ENCODE results near the gene RAB5IF. TPM values are rescaled to one million over a fixed set of nuclear protein-coding genes. Genes with fewer than 3 reads are reported as not detected.
"Not testable (repeated sequence)": the region's sequence is repeated elsewhere in the genome, so short reads cannot be mapped to it uniquely, and the experiment has no call there.

The RAB5IF gene
- total RNA-seq, 1 experiment from 2014 or later = 112 TPM

GRCh38 chr20:36632147-36632486 lies 26.5 kb downstream of the RAB5IF start:
- no peak for DNase-seq (ENCODE audit: unreplicated experiment)
- no peaks in the 10 kb centered on the region for H3K4me1 Mint-ChIP-seq (ENCODE audit: insufficient read depth, unreplicated experiment)
- no peaks in the 10 kb centered on the region for H3K36me3 Mint-ChIP-seq (ENCODE audit: insufficient read depth, unreplicated experiment)
- CTCF ChIA-PET = interaction anchor here (0.8 kb wide), 1 partner anchor 124 kb away, joined by 3 read pairs; no protein-coding TSS in a partner anchor
- TF ChIP-seq CTCF (IDR thresholded peaks at IDR 0.05; ENCODE audit: unreplicated experiment) = no peak
- POLR2A ChIA-PET = no interaction called here
- BruUV-seq (replicated peaks) = no TSS peak
- no peaks in the 10 kb centered on the region for H3K9me3 Mint-ChIP-seq (ENCODE audit: unreplicated experiment)
- no peak overlapping the region for H3K27ac Mint-ChIP-seq (ENCODE audit: low read depth, unreplicated experiment)
- intact Hi-C loops (cut with micrococcal nuclease) = no loop called here
- no peak overlapping the region for H3K4me3 Mint-ChIP-seq (ENCODE audit: unreplicated experiment)
- no peaks in the 10 kb centered on the region for H3K27me3 Mint-ChIP-seq (ENCODE audit: insufficient read depth, unreplicated experiment)

GRCh38 chr20:36632487-36633284 lies 27.1 kb downstream of the RAB5IF start:
- intact Hi-C loops (cut with micrococcal nuclease) = no loop called here
- H3K4me1 Mint-ChIP-seq (ENCODE audit: insufficient read depth, unreplicated experiment) = no peaks in the 10 kb centered on the region
- H3K4me3 Mint-ChIP-seq (ENCODE audit: unreplicated experiment) = no peak overlapping the region
- no peak for DNase-seq (ENCODE audit: unreplicated experiment)
- H3K9me3 Mint-ChIP-seq (ENCODE audit: unreplicated experiment) = no peaks in the 10 kb centered on the region
- BruUV-seq (replicated peaks) = no TSS peak
- no peaks in the 10 kb centered on the region for H3K36me3 Mint-ChIP-seq (ENCODE audit: insufficient read depth, unreplicated experiment)
- CTCF ChIA-PET = interaction anchor here (0.6 to 1.7 kb wide), 4 partner anchors 13 to 123 kb away, joined by 3 to 4 read pairs (median 3); no protein-coding TSS in a partner anchor
- H3K27ac Mint-ChIP-seq (ENCODE audit: low read depth, unreplicated experiment) = no peak overlapping the region
- H3K27me3 Mint-ChIP-seq (ENCODE audit: insufficient read depth, unreplicated experiment) = no peaks in the 10 kb centered on the region
- no peak for TF ChIP-seq CTCF (IDR thresholded peaks at IDR 0.05; ENCODE audit: unreplicated experiment)
- POLR2A ChIA-PET = no interaction called here

- no peak for TF ChIP-seq CTCF (IDR thresholded peaks at IDR 0.05; ENCODE audit: unreplicated experiment)
- ChIA-PET POLR2A (no interaction called here), CTCF (interaction anchor here (0.6 to 1.7 kb wide), 4 partner anchors 12 to 121 kb away, joined by 3 to 4 read pairs (median 3); no protein-coding TSS in a partner anchor)
- BruUV-seq (replicated peaks) = no TSS peak
- no peaks in the 10 kb centered on the region for H3K4me1 Mint-ChIP-seq (ENCODE audit: insufficient read depth, unreplicated experiment)
- no peaks in the 10 kb centered on the region for H3K27me3 Mint-ChIP-seq (ENCODE audit: insufficient read depth, unreplicated experiment)
- H3K9me3 Mint-ChIP-seq (ENCODE audit: unreplicated experiment) = no peaks in the 10 kb centered on the region
- intact Hi-C loops (cut with micrococcal nuclease) = no loop called here
- no peak overlapping the region for H3K4me3 Mint-ChIP-seq (ENCODE audit: unreplicated experiment)
- DNase-seq (ENCODE audit: unreplicated experiment) = no peak
- H3K36me3 Mint-ChIP-seq (ENCODE audit: insufficient read depth, unreplicated experiment) = no peaks in the 10 kb centered on the region
- H3K27ac Mint-ChIP-seq (ENCODE audit: low read depth, unreplicated experiment) = no peak overlapping the region
Measured at GRCh38 chr20:36633285-36633772, 27.8 kb downstream of the RAB5IF start.

GRCh38 chr20:36634342-36634741 lies 28.8 kb downstream of the RAB5IF start:
- Mint-ChIP-seq H3K9me3 (ENCODE audit: unreplicated experiment) (no peaks in the 10 kb centered on the region), H3K4me3 (ENCODE audit: unreplicated experiment) (no peak overlapping the region), H3K27me3 (ENCODE audit: insufficient read depth, unreplicated experiment) (no peaks in the 10 kb centered on the region), H3K4me1 (ENCODE audit: insufficient read depth, unreplicated experiment) (no peaks in the 10 kb centered on the region), H3K36me3 (ENCODE audit: insufficient read depth, unreplicated experiment) (no peaks in the 10 kb centered on the region), H3K27ac (ENCODE audit: low read depth, unreplicated experiment) (no peak overlapping the region)
- no peak for DNase-seq (ENCODE audit: unreplicated experiment)
- intact Hi-C loops (cut with micrococcal nuclease) = no loop called here
- no TSS peak for BruUV-seq (replicated peaks)
- POLR2A ChIA-PET = interaction anchor here (0.6 kb wide), 1 partner anchor 370 kb away, joined by 4 read pairs; no protein-coding TSS in a partner anchor
- TF ChIP-seq CTCF (IDR thresholded peaks at IDR 0.05; ENCODE audit: unreplicated experiment) = no peak
- CTCF ChIA-PET = interaction anchor here (0.9 to 1.7 kb wide), 3 partner anchors 11 to 432 kb away, joined by 3 to 4 read pairs (median 4); no protein-coding TSS in a partner anchor

- BruUV-seq (replicated peaks); H3K36me3 Mint-ChIP-seq (ENCODE audit: insufficient read depth, unreplicated experiment); DNase-seq (ENCODE audit: unreplicated experiment); H3K27ac Mint-ChIP-seq (ENCODE audit: low read depth, unreplicated experiment); POLR2A ChIA-PET; H3K27me3 Mint-ChIP-seq (ENCODE audit: insufficient read depth, unreplicated experiment); intact Hi-C loops (cut with micrococcal nuclease); H3K4me3 Mint-ChIP-seq (ENCODE audit: unreplicated experiment); H3K4me1 Mint-ChIP-seq (ENCODE audit: insufficient read depth, unreplicated experiment); H3K9me3 Mint-ChIP-seq (ENCODE audit: unreplicated experiment): not testable (repeated sequence)
- CTCF ChIA-PET = interaction anchor here (0.7 kb wide), 1 partner anchor 82 kb away, joined by 3 read pairs; no protein-coding TSS in a partner anchor
Measured at GRCh38 chr20:36638876-36639400, 33.4 kb downstream of the RAB5IF start.

Data from MCF 10A (cell line).